ENCODE measurements around the gene TFB1M. TPM values are rescaled to one million over a fixed set of nuclear protein-coding genes. Genes with fewer than 3 reads are reported as not detected.
A peak's percentile ranks its signal among the peaks of the same experiment; 100 is the strongest.
"Not testable (repeated sequence)": the region's sequence is repeated elsewhere in the genome, so short reads cannot be mapped to it uniquely, and the experiment has no call there.

The TFB1M gene
- 10 to 100 TPM; 25.8 to 26.5 TPM for total RNA-seq

GRCh38 chr6:155314092-155314772 is at the start of gene TFB1M:
TFB1M (minus strand) TSS chr6:155314484; CDS start chr6:155314428, 56 bp downstream.
- H3K4me3 Mint-ChIP-seq: peak within 1 kb of the TSS; percentile 91
- ChIA-PET CTCF (interaction anchor here (0.6 to 2.1 kb wide), 6 partner anchors 13 to 1961 kb away, joined by 3 to 5 read pairs (median 3); no protein-coding TSS in a partner anchor), POLR2A (interaction anchor here (0.6 to 0.9 kb wide), 3 partner anchors 105 to 1815 kb away, joined by 4 to 6 read pairs (median 5); no protein-coding TSS in a partner anchor)
- no peaks in the 10 kb centered on the region for H3K27me3 Mint-ChIP-seq
- no peaks in the 10 kb centered on the region for H3K9me3 Mint-ChIP-seq
- H3K27ac Mint-ChIP-seq: peak within 1 kb of the TSS; percentile 96
- H3K36me3 Mint-ChIP-seq (ENCODE audit: low read depth): peaks cover 22% of the 10 kb centered on the region
- peaks cover 43% of the 10 kb centered on the region for H3K4me1 Mint-ChIP-seq
- DNase-seq: peak; percentile 99

- H3K27me3 Mint-ChIP-seq; H3K4me1 Mint-ChIP-seq; H3K36me3 Mint-ChIP-seq (ENCODE audit: low read depth); H3K27ac Mint-ChIP-seq; CTCF ChIA-PET; H3K4me3 Mint-ChIP-seq; POLR2A ChIA-PET; H3K9me3 Mint-ChIP-seq; DNase-seq: not testable (repeated sequence)
Measured at GRCh38 chr6:155364021-155364420, 49.7 kb upstream of the TFB1M start.

GRCh38 chr6:155362968-155363632 is 48.8 kb upstream of the TFB1M start:
- H3K4me1 Mint-ChIP-seq; CTCF ChIA-PET; H3K9me3 Mint-ChIP-seq; H3K4me3 Mint-ChIP-seq; H3K36me3 Mint-ChIP-seq (ENCODE audit: low read depth); DNase-seq; H3K27ac Mint-ChIP-seq: not testable (repeated sequence)
- POLR2A ChIA-PET: interaction anchor here (0.6 kb wide), 1 partner anchor 974 kb away, joined by 3 read pairs; no protein-coding TSS in a partner anchor
- peaks cover 12% of the 10 kb centered on the region for H3K27me3 Mint-ChIP-seq

- Mint-ChIP-seq H3K9me3 (peaks cover 19% of the 10 kb centered on the region), H3K27ac (no peak overlapping the region), H3K27me3 (peaks cover 6% of the 10 kb centered on the region), H3K4me1 (no peaks in the 10 kb centered on the region), H3K36me3 (ENCODE audit: low read depth) (peaks cover 4% of the 10 kb centered on the region), H3K4me3 (no peak overlapping the region)
- DNase-seq: no peak
- ChIA-PET POLR2A (no interaction called here), CTCF (no interaction called here)
Measured at GRCh38 chr6:155354167-155354566, 39.9 kb upstream of the TFB1M start.

GRCh38 chr6:155352811-155353210 is 38.5 kb upstream of the TFB1M start:
- peaks cover 4% of the 10 kb centered on the region for H3K36me3 Mint-ChIP-seq (ENCODE audit: low read depth)
- no peak for DNase-seq
- H3K4me1 Mint-ChIP-seq: no peaks in the 10 kb centered on the region
- CTCF ChIA-PET: no interaction called here
- H3K9me3 Mint-ChIP-seq: peaks cover 22% of the 10 kb centered on the region
- no peak overlapping the region for H3K27ac Mint-ChIP-seq
- no peaks in the 10 kb centered on the region for H3K27me3 Mint-ChIP-seq
- POLR2A ChIA-PET: no interaction called here
- no peak overlapping the region for H3K4me3 Mint-ChIP-seq

- POLR2A ChIA-PET: no interaction called here
- Mint-ChIP-seq H3K36me3 (ENCODE audit: low read depth) (peaks cover 4% of the 10 kb centered on the region), H3K27ac (no peak overlapping the region), H3K4me3 (no peak overlapping the region), H3K27me3 (no peaks in the 10 kb centered on the region), H3K9me3 (peaks cover 30% of the 10 kb centered on the region), H3K4me1 (no peaks in the 10 kb centered on the region)
- CTCF ChIA-PET: no interaction called here
- no peak for DNase-seq
Measured at GRCh38 chr6:155352130-155352420, 37.8 kb upstream of the TFB1M start.

GRCh38 chr6:155351273-155352129 is 37.2 kb upstream of the TFB1M start:
- Mint-ChIP-seq H3K36me3 (ENCODE audit: low read depth) (peaks cover 6% of the 10 kb centered on the region), H3K9me3 (peaks cover 35% of the 10 kb centered on the region), H3K4me1 (no peaks in the 10 kb centered on the region), H3K27ac (no peak overlapping the region), H3K4me3 (no peak overlapping the region), H3K27me3 (no peaks in the 10 kb centered on the region)
- CTCF ChIA-PET: no interaction called here
- POLR2A ChIA-PET: no interaction called here
- DNase-seq: no peak

GRCh38 chr6:155349956-155350355 is 35.7 kb upstream of the TFB1M start:
- ChIA-PET CTCF (interaction anchor here (1.3 kb wide), 1 partner anchor 20 kb away, joined by 3 read pairs; no protein-coding TSS in a partner anchor), POLR2A (no interaction called here)
- H3K4me3 Mint-ChIP-seq: no peak overlapping the region

GRCh38 chr6:155349129-155349528 is 34.8 kb upstream of the TFB1M start:
- Mint-ChIP-seq H3K9me3 (peaks cover 37% of the 10 kb centered on the region), H3K4me1 (no peaks in the 10 kb centered on the region), H3K27me3 (no peaks in the 10 kb centered on the region), H3K4me3 (no peak overlapping the region), H3K36me3 (ENCODE audit: low read depth) (peaks cover 3% of the 10 kb centered on the region), H3K27ac (no peak overlapping the region)
- POLR2A ChIA-PET: no interaction called here
- no peak for DNase-seq
- CTCF ChIA-PET: no interaction called here

More at GRCh38 chr6:155349956-155350355, 35.7 kb upstream of the TFB1M start:
- Mint-ChIP-seq H3K27me3 (no peaks in the 10 kb centered on the region), H3K9me3 (peaks cover 43% of the 10 kb centered on the region), H3K4me1 (no peaks in the 10 kb centered on the region), H3K27ac (no peak overlapping the region), H3K36me3 (ENCODE audit: low read depth) (peaks cover 7% of the 10 kb centered on the region)
- DNase-seq: no peak

GRCh38 chr6:155347800-155348199 is 33.5 kb upstream of the TFB1M start:
- ChIA-PET POLR2A (no interaction called here), CTCF (interaction anchor here (1.2 kb wide), 1 partner anchor 70 kb away, joined by 3 read pairs; no protein-coding TSS in a partner anchor)
- Mint-ChIP-seq H3K9me3 (peaks cover 29% of the 10 kb centered on the region), H3K27me3 (no peaks in the 10 kb centered on the region), H3K4me3 (no peak overlapping the region), H3K27ac (no peak overlapping the region), H3K4me1 (no peaks in the 10 kb centered on the region), H3K36me3 (ENCODE audit: low read depth) (peaks cover 3% of the 10 kb centered on the region)
- no peak for DNase-seq

- H3K27ac Mint-ChIP-seq: peak overlapping the region; percentile 73
- H3K36me3 Mint-ChIP-seq (ENCODE audit: low read depth): peaks cover 3% of the 10 kb centered on the region
- CTCF ChIA-PET: no interaction called here
- DNase-seq: no peak
- no peaks in the 10 kb centered on the region for H3K4me1 Mint-ChIP-seq
- H3K9me3 Mint-ChIP-seq: peaks cover 29% of the 10 kb centered on the region
- H3K27me3 Mint-ChIP-seq: no peaks in the 10 kb centered on the region
- POLR2A ChIA-PET: no interaction called here
- H3K4me3 Mint-ChIP-seq: no peak overlapping the region
Measured at GRCh38 chr6:155346957-155347356, 32.7 kb upstream of the TFB1M start.

GRCh38 chr6:155344341-155345006 is 30.2 kb upstream of the TFB1M start:
- peaks cover 31% of the 10 kb centered on the region for H3K9me3 Mint-ChIP-seq
- no peaks in the 10 kb centered on the region for H3K27me3 Mint-ChIP-seq
- POLR2A ChIA-PET: no interaction called here
- H3K36me3 Mint-ChIP-seq (ENCODE audit: low read depth): peaks cover 16% of the 10 kb centered on the region
- CTCF ChIA-PET: no interaction called here
- H3K4me3 Mint-ChIP-seq: no peak overlapping the region
- no peak overlapping the region for H3K27ac Mint-ChIP-seq
- H3K4me1 Mint-ChIP-seq: peaks cover 6% of the 10 kb centered on the region
- no peak for DNase-seq
